Liver (tissue), 9 donors: Measurements from ENCODE around the gene EIF2B2. TPM values are rescaled to one million over a fixed set of nuclear protein-coding genes. Genes with fewer than 3 reads are reported as not detected.

Experiments used
- DNase-seq: peaks from one replicate; pipeline ENCODE4 v3.0.0-alpha.2; 2017; ENCODE audit warnings: low spot score
- H3K27ac ChIP-seq, 2 donors: one replicate each; pipeline ENCODE4 v1.7.0; 2013; ENCODE audit warnings: inconsistent platforms in 2 of 2, low read length in 2 of 2, control low read depth in 1 of 2, low read depth in 1 of 2, mild to moderate bottlenecking in 1 of 2
- H3K27me3 ChIP-seq, 4 donors: one replicate each; pipeline versions ENCODE4 v1.6.1 to v1.7.0; 2013; ENCODE audit warnings: low read length in 3 of 4, inconsistent platforms in 1 of 4, mild to moderate bottlenecking in 1 of 4, moderate library complexity in 1 of 4; ENCODE audit not compliant: control insufficient read depth in 4 of 4, insufficient read depth in 4 of 4
- H3K36me3 ChIP-seq, 4 donors: one replicate each; pipeline versions ENCODE4 v1.6.1 to v1.7.0; 2013; ENCODE audit warnings: low read length in 3 of 4, mild to moderate bottlenecking in 3 of 4, low read depth in 1 of 4, moderate library complexity in 1 of 4; ENCODE audit not compliant: control insufficient read depth in 4 of 4, insufficient read depth in 3 of 4
- H3K4me1 ChIP-seq, 4 donors: one replicate each; pipeline versions ENCODE4 v1.6.1 to v1.7.0; 2013; ENCODE audit warnings: low read length in 3 of 4, mild to moderate bottlenecking in 3 of 4, moderate library complexity in 1 of 4; ENCODE audit not compliant: control insufficient read depth in 4 of 4, insufficient read depth in 4 of 4
- H3K4me3 ChIP-seq, 3 donors: one replicate each; pipeline versions ENCODE4 v1.6.1 to v1.7.0; 2013; ENCODE audit warnings: low read length in 3 of 3, control low read depth in 1 of 3, low read depth in 1 of 3, mild to moderate bottlenecking in 1 of 3
- H3K9ac ChIP-seq, 2 donors: one replicate each; pipeline ENCODE4 v1.7.0; 2013; ENCODE audit warnings: low read length in 2 of 2, mild to moderate bottlenecking in 2 of 2, moderate library complexity in 2 of 2, control low read depth in 1 of 2, low read depth in 1 of 2
- H3K9me3 ChIP-seq, 4 donors: one replicate each; pipeline versions ENCODE4 v1.6.1 to v1.7.0; 2013; ENCODE audit warnings: low read length in 3 of 4; ENCODE audit not compliant: control insufficient read depth in 4 of 4
- EGR1 ChIP-seq, 2 donors: IDR thresholded peaks; 2 replicates each; pipeline ENCODE4 v1.6.1; 2016 to 2018; ENCODE audit warnings: antibody characterized with exemption in 2 of 2, low read depth in 2 of 2
- FOXA1 ChIP-seq: IDR thresholded peaks from 2 replicates; pipeline ENCODE4 v1.6.1; 2016; ENCODE audit warnings: antibody characterized with exemption
- FOXA2 ChIP-seq: IDR thresholded peaks from 2 replicates; pipeline ENCODE4 v1.6.1; 2016; ENCODE audit warnings: antibody characterized with exemption
- GABPA ChIP-seq, 2 donors: IDR thresholded peaks in 1 of 2; conservative IDR thresholded peaks in 1 of 2; 2 replicates each; pipeline ENCODE4 v1.6.1; 2016; ENCODE audit warnings: antibody characterized with exemption in 2 of 2, mild to moderate bottlenecking in 1 of 2, moderate library complexity in 1 of 2
- HNF4A ChIP-seq, 2 donors: conservative IDR thresholded peaks; 2 replicates each; pipeline ENCODE4 v1.6.1; 2016; ENCODE audit warnings: antibody characterized with exemption in 2 of 2, mild to moderate bottlenecking in 2 of 2
- HNF4G ChIP-seq: IDR thresholded peaks from 2 replicates; pipeline ENCODE4 v1.6.1; 2016; ENCODE audit warnings: antibody characterized with exemption
- JUND ChIP-seq, 2 donors: IDR thresholded peaks; 2 replicates each; pipeline ENCODE4 v1.6.1; 2016; ENCODE audit warnings: antibody characterized with exemption in 2 of 2
- NR2F2 ChIP-seq: IDR thresholded peaks from 2 replicates; pipeline ENCODE4 v1.6.1; 2016; ENCODE audit warnings: antibody characterized with exemption
- RAD21 ChIP-seq, 2 donors: IDR thresholded peaks; 2 replicates each; pipeline ENCODE4 v1.6.1; 2016; ENCODE audit warnings: antibody characterized with exemption in 2 of 2, mild to moderate bottlenecking in 2 of 2
- RXRA ChIP-seq, 2 donors: IDR thresholded peaks; 2 replicates each; pipeline ENCODE4 v1.6.1; 2017 to 2018; ENCODE audit warnings: antibody characterized with exemption in 2 of 2, mild to moderate bottlenecking in 1 of 2
- SP1 ChIP-seq: IDR thresholded peaks from 2 replicates; pipeline ENCODE4 v1.6.1; 2018; ENCODE audit warnings: antibody characterized with exemption, mild to moderate bottlenecking
- TAF1 ChIP-seq: conservative IDR thresholded peaks from 2 replicates; pipeline ENCODE4 v1.6.1; 2016; ENCODE audit warnings: antibody characterized with exemption, mild to moderate bottlenecking
- YY1 ChIP-seq: IDR thresholded peaks from 2 replicates; pipeline ENCODE4 v1.6.1; 2016; ENCODE audit warnings: antibody characterized with exemption, mild to moderate bottlenecking
- WGBS: extraction: QIAGEN DNeasy Blood & Tissue Kit; methylation state at CpG from one replicate; pipeline ENCODE4 v1.1.7; 2013; 5-methylcytosine and 5-hydroxymethylcytosine counted together
- polyA plus RNA-seq, 2 donors: library from polyadenylated mRNA; stranded (reverse) in 1 of 2; unstranded in 1 of 2; fragments of 200-250 nt in 1 of 2; fragments of >200 nt in 1 of 2; fragmentation: Nextera tagmentation in 1 of 2; extraction: Ambion mirVana in 1 of 2; gene quantifications; one replicate each; pipeline versions ENCODE4 v1.2.1 to v1.2.3, GENCODE V29; 2013 to 2015
- total RNA-seq, 2 donors: library from RNA; depleted of rRNA; stranded (reverse); fragments of >200 nt; gene quantifications; one replicate each; pipeline ENCODE4 v1.2.3, GENCODE V29; 2014
- TF ChIP-seq, protein P1 (sequence below): IDR thresholded peaks from 2 replicates; pipeline ENCODE4 v1.6.1; 2016; ENCODE audit warnings: antibody characterized with exemption
- TF ChIP-seq, protein P2 (sequence below): fragments of 150-350 bp; IDR thresholded peaks from 2 replicates; pipeline ENCODE4 v1.5.1; 2017; ENCODE audit warnings: improper control_type of control experiment, low read depth, low read length; ENCODE audit not compliant: missing input control
- TF ChIP-seq, protein P3 (sequence below): IDR thresholded peaks from 2 replicates; pipeline ENCODE4 v1.6.1; 2016; ENCODE audit warnings: antibody characterized with exemption
- TF ChIP-seq, protein P4 (sequence below): IDR thresholded peaks from 2 replicates; pipeline ENCODE4 v1.6.1; 2016; ENCODE audit warnings: antibody characterized with exemption
- TF ChIP-seq, protein P5 (sequence below): IDR thresholded peaks from 2 replicates; pipeline ENCODE4 v1.6.1; 2016; ENCODE audit warnings: antibody characterized with exemption, mild to moderate bottlenecking
- donor health status: healthy.
- donor health status: healthy.
- donor health status: healthy.
- donor health status: healthy.
- donor health status: healthy.

The EIF2B2 gene
- 10 to 100 TPM; 16.2 to 22.0 TPM for total RNA-seq
- polyA plus RNA-seq = 10 to 100 TPM; 18.5 to 23.6 TPM

DNA sequence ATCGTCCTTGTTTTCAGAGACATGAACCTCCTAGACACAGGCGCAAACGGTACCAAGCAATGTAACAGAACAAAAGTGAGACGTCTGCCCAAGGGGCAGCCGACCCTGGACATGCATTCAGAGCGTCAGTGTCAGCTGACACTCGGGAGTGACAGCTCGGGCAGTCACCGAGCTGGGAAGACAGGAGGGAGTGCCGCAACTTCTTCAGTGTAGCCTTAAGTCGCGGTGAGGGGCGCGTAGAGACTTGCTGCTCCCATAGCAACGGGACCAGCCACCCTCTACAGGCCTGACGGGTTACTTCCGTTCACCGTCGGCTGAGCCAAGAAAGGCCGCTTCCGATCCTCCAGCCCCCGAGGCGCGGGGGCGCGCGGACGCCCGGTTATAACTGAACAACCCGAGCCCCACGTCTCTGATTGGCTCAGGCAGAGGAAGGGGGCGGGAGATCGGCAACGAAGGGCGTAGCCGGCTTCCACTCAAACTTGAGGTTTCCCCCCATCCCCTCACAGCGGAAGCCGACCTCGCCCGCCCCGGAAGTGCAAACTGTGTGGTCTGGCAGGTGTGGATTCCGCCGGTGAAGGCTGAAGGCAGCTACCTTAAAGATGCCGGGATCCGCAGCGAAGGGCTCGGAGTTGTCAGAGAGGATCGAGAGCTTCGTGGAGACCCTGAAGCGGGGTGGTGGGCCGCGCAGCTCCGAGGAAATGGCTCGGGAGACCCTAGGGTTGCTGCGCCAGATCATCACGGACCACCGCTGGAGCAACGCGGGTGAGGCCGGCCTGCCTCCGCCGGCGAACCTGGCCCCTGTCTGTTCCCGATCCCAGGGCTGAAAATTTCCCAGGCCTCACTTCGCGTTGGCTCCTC is at the start of gene EIF2B2:
TSS of gene EIF2B2 (plus strand) at position 530 of the 858 bp plus-strand sequence. CDS start at position 600, 70 bp downstream.
- Histone ChIP-seq H3K4me1 (peaks cover 0 to 17% (median 12%) of the 10 kb centered on the region in 4 donors), H3K4me3 (peak within 1 kb of the TSS; percentile 86 to 91 (median 87)), H3K9me3 (peaks cover 0 to 3% (median 0%) of the 10 kb centered on the region in 4 donors), H3K36me3 (peaks cover 7 to 21% (median 16%) of the 10 kb centered on the region in 4 donors), H3K27ac (peak within 1 kb of the TSS; percentile 74 to 85), H3K27me3 (no peaks in the 10 kb centered on the region), H3K9ac (peak within 1 kb of the TSS; percentile 45 to 82)
- 1% methylated on average over 66 of the region's 66 CpGs for WGBS
- TF ChIP-seq RAD21 (IDR thresholded peaks at IDR 0.05) (peak; percentile 47 to 59), FOXA1 (no peak), TAF1 (peak; percentile 61), NR2F2 (peak; percentile 78), RXRA (IDR thresholded peaks at IDR 0.05) (peak; percentile 88 to 92), HNF4G (no peak), HNF4A (conservative IDR thresholded peaks at IDR 0.05) (peak; percentile 13 to 48), YY1 (peak; percentile 69), SP1 (peak; percentile 96), FOXA2 (no peak), JUND (IDR thresholded peaks at IDR 0.05) (peak in 1 of 2 donors; percentile 42), EGR1 (IDR thresholded peaks at IDR 0.05; ENCODE audit: low read depth in 2 of 2) (peak; percentile 87 to 91), GABPA (IDR thresholded peaks at IDR 0.05 in 1 of 2, conservative IDR thresholded peaks at IDR 0.05 in 1 of 2) (peak; percentile 91 to 98)
- TF ChIP-seq, protein P1, sequence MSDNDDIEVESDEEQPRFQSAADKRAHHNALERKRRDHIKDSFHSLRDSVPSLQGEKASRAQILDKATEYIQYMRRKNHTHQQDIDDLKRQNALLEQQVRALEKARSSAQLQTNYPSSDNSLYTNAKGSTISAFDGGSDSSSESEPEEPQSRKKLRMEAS = peak; percentile 67
- TF ChIP-seq, protein P2, sequence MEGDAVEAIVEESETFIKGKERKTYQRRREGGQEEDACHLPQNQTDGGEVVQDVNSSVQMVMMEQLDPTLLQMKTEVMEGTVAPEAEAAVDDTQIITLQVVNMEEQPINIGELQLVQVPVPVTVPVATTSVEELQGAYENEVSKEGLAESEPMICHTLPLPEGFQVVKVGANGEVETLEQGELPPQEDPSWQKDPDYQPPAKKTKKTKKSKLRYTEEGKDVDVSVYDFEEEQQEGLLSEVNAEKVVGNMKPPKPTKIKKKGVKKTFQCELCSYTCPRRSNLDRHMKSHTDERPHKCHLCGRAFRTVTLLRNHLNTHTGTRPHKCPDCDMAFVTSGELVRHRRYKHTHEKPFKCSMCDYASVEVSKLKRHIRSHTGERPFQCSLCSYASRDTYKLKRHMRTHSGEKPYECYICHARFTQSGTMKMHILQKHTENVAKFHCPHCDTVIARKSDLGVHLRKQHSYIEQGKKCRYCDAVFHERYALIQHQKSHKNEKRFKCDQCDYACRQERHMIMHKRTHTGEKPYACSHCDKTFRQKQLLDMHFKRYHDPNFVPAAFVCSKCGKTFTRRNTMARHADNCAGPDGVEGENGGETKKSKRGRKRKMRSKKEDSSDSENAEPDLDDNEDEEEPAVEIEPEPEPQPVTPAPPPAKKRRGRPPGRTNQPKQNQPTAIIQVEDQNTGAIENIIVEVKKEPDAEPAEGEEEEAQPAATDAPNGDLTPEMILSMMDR = no peak
- TF ChIP-seq, protein P3, sequence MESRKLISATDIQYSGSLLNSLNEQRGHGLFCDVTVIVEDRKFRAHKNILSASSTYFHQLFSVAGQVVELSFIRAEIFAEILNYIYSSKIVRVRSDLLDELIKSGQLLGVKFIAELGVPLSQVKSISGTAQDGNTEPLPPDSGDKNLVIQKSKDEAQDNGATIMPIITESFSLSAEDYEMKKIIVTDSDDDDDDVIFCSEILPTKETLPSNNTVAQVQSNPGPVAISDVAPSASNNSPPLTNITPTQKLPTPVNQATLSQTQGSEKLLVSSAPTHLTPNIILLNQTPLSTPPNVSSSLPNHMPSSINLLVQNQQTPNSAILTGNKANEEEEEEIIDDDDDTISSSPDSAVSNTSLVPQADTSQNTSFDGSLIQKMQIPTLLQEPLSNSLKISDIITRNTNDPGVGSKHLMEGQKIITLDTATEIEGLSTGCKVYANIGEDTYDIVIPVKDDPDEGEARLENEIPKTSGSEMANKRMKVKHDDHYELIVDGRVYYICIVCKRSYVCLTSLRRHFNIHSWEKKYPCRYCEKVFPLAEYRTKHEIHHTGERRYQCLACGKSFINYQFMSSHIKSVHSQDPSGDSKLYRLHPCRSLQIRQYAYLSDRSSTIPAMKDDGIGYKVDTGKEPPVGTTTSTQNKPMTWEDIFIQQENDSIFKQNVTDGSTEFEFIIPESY = peak; percentile 36
- TF ChIP-seq, protein P4, sequence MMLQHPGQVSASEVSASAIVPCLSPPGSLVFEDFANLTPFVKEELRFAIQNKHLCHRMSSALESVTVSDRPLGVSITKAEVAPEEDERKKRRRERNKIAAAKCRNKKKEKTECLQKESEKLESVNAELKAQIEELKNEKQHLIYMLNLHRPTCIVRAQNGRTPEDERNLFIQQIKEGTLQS = no peak
- TF ChIP-seq, protein P5, sequence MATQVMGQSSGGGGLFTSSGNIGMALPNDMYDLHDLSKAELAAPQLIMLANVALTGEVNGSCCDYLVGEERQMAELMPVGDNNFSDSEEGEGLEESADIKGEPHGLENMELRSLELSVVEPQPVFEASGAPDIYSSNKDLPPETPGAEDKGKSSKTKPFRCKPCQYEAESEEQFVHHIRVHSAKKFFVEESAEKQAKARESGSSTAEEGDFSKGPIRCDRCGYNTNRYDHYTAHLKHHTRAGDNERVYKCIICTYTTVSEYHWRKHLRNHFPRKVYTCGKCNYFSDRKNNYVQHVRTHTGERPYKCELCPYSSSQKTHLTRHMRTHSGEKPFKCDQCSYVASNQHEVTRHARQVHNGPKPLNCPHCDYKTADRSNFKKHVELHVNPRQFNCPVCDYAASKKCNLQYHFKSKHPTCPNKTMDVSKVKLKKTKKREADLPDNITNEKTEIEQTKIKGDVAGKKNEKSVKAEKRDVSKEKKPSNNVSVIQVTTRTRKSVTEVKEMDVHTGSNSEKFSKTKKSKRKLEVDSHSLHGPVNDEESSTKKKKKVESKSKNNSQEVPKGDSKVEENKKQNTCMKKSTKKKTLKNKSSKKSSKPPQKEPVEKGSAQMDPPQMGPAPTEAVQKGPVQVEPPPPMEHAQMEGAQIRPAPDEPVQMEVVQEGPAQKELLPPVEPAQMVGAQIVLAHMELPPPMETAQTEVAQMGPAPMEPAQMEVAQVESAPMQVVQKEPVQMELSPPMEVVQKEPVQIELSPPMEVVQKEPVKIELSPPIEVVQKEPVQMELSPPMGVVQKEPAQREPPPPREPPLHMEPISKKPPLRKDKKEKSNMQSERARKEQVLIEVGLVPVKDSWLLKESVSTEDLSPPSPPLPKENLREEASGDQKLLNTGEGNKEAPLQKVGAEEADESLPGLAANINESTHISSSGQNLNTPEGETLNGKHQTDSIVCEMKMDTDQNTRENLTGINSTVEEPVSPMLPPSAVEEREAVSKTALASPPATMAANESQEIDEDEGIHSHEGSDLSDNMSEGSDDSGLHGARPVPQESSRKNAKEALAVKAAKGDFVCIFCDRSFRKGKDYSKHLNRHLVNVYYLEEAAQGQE = peak; percentile 63
- DNase-seq = peak; percentile 96
